ENCODE results near the gene GUK1. TPM values are rescaled to one million over a fixed set of nuclear protein-coding genes. Genes with fewer than 3 reads are reported as not detected.

Gene GUK1
- total RNA-seq, 4 donors from 2014 or later = 359 to 470 (median 422) TPM

GRCh38 chr1:228102791-228103620, 37.1 kb upstream of the GUK1 start, which contains the start of gene C1orf35:
TSS of gene C1orf35 (minus strand) at chr1:228103325. CDS start at chr1:228103227, 98 bp downstream.
- no peak for TF ChIP-seq POLR2A (IDR thresholded peaks at IDR 0.05)
- no peak for TF ChIP-seq CTCF (IDR thresholded peaks at IDR 0.05)
- 0 to 1% methylated on average over 34 to 84 of the region's 104 CpGs for WGBS, 2 donors
- peak; percentile 88 to 99 for DNase-seq (ENCODE audit: low spot score in 2 of 2)
- peak within 1 kb of the TSS; percentile 86 for H3K4me3 ChIP-seq (ENCODE audit: low read depth, poor library complexity, severe bottlenecking)
- intact Hi-C loops (cut with DNase I; ENCODE audit: low total_unique reads) = no loop called here

DNA sequence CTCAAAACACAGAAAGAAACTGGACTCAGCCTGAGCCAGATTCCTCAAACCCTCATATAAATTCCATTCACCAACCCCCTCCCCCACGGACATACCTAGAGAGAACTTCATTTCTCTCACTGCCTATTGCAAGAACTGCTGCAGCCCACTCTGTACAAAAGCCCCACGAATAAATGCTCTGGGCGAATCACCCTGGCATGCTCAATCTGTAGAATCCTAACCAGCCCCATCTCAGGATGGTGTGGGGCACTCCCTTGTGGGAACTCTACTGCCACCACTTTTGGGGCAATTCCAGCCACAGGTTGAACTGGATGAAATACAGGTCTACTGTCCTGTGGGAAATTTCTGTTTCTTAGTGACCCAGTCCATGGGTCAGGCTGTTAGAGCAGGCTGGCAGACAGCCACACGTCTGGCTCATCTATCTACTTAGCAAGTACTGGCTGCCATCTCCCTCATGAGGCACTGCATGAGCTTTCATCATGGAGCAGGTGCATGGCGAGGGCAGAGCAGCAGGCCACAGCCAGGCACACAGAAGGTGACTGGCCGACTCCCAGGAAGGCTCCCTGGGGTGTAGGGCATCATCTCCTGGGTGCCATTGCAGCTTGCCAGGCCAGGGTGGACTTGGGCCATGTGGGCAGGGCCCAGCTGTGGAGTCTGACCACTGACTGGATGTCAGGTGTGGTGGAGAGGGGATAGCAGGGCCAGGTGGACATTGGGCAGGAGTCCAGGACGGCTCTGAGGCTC, 35.4 kb upstream of the GUK1 start:
- intact Hi-C loops (cut with DNase I; ENCODE audit: low total_unique reads) = no loop called here
- H3K4me3 ChIP-seq (ENCODE audit: low read depth, poor library complexity, severe bottlenecking) = no peak overlapping the region
- peak in 1 of 2 donors; percentile 78 for DNase-seq (ENCODE audit: low spot score in 2 of 2)
- WGBS, 2 donors = 61 to 62% methylated on average over 7 of the region's 7 CpGs
- TF ChIP-seq CTCF (IDR thresholded peaks at IDR 0.05) (no peak), POLR2A (IDR thresholded peaks at IDR 0.05) (no peak)

- no peak overlapping the region for H3K4me3 ChIP-seq (ENCODE audit: low read depth, poor library complexity, severe bottlenecking)
- WGBS, 2 donors = 79 to 82% methylated on average over 9 of the region's 9 CpGs
- peak in 1 of 2 donors; percentile 83 for DNase-seq (ENCODE audit: low spot score in 2 of 2)
- TF ChIP-seq CTCF (IDR thresholded peaks at IDR 0.05) = no peak
- intact Hi-C loops (cut with DNase I; ENCODE audit: low total_unique reads) = no loop called here
Observed at GRCh38 chr1:228105270-228105995, 34.6 kb upstream of the GUK1 start.

DNA sequence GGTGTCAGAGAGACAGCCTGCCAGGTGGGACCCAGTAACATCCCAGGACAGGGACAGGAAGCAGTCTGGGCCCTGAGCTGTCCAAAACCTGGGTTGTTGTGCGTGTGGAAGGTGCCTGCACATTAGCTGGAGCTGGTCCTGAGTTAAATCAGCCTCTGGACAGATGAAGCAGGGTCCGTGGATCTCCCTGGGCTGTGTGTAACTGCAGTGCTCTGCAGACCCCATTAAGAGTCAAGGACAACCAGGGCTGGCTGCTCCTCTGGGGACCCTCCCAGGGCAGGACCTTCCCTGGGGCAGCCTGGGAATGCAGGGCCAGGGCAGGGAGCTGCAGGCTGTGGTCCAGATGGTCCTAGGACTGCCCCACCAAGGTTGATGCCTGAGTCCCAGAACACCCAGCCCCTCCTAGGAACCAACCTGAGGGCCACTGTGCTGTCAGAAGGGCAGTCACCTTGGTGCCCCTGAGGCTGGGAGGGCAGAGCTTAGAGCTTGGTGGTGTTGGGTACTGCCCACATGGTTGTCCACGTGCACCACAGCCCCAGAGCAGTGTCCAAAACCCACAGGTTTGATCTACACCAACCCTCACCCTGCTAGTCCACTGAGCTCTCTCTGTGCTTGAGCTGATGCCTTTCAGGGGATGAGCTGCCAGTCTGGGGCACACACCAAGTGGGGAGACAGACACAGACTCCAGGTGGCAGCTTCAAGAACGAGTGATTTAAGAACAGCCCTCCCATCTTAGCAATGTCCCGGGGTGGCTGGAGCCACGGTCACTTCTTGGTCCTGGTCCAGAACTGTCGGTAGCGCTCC, 33.9 kb upstream of the GUK1 start:
- no peak overlapping the region for H3K4me3 ChIP-seq (ENCODE audit: low read depth, poor library complexity, severe bottlenecking)
- intact Hi-C loops (cut with DNase I; ENCODE audit: low total_unique reads) = no loop called here
- DNase-seq (ENCODE audit: low spot score in 2 of 2) = peak in 1 of 2 donors; percentile 82
- WGBS, 2 donors = 77 to 87% methylated on average over 7 to 8 of the region's 8 CpGs
- no peak for TF ChIP-seq CTCF (IDR thresholded peaks at IDR 0.05)
- no peak for TF ChIP-seq POLR2A (IDR thresholded peaks at IDR 0.05)

- TF ChIP-seq CTCF (IDR thresholded peaks at IDR 0.05) (no peak), POLR2A (IDR thresholded peaks at IDR 0.05) (no peak)
- DNase-seq (ENCODE audit: low spot score in 2 of 2) = no peak
- intact Hi-C loops (cut with DNase I; ENCODE audit: low total_unique reads) = no loop called here
- 89 to 90% methylated on average over 9 of the region's 9 CpGs for WGBS, 2 donors
- no peak overlapping the region for H3K4me3 ChIP-seq (ENCODE audit: low read depth, poor library complexity, severe bottlenecking)
Observed at GRCh38 chr1:228106800-228107054, 33.4 kb upstream of the GUK1 start.

Measured in lower leg skin (tissue), 4 donors.